Measurements from ENCODE around the gene CDYL. TPM values are rescaled to one million over a fixed set of nuclear protein-coding genes. Genes with fewer than 3 reads are reported as not detected.

Gene CDYL
- total RNA-seq, 1 donor from 2014 or later: 40.5 TPM

DNA sequence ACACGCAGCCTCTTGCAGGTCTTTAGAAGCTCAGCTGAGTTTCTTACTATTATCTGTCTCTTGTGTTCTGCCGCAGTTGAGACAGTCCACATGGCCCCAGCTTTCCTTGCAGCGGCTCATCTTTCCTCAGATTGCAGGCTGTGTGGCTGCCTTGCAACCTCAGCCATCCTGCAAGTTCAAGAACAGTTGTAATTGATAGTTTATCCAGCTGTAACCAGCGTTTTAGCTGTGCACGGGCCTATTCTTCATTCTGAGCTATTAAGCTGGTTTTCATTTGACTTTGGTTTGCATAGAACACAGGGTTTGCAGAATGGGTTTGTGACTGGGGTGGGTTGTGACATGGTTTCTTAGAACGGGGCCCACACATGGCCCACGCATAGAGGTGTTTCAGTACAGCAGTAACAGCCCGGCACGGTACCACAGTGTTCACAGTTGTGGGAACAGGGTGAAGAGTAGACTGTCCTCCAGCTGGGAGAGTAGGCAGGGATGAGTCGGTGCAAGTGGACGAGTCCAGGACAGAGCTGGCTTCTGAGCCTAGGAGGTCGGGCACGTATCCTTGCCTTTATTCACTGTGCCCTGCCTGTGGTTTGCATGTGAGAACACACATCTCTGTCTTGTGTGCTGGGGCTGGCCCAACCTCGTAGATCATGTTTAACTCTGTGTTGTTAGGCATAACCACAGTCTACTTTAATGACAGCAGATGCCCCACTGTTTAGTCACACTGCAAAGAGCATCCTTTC, 138.4 kb downstream of the CDYL start:
- intact Hi-C loops (cut with DNase I): no loop called here

DNA sequence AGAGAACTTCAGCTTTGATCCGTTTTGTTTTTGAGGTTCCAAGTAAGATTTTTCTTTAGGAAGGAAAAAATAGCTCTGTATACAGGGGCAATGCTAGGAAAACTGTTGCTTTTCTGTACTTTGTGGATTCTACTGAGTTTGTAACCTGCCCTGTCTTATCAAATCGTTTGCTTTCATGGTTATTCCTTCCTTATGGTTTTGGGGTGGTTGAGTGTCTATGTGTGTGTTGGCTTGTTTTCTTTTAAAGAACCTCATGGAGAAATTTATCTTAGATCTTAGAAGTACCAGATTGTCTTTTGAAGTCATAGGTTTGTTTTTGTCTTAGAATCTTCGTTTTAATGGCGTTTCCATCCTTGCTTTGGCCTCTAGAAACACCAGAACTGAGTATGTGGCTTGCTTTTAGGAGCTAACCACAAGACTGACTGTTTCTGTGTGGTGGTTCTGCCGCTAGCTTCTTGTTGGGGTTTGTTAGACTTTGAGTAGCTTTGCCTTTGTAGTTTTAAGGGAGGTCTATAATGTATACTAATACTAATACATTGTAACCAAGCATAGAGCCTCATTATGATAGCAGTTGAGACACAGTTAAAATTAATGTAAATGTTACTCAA, 140.9 kb downstream of the CDYL start:
- ATAC-seq: no peak
- Histone ChIP-seq H3K27me3 (ENCODE audit: low read depth) (no peaks in the 10 kb centered on the region), H3K4me1 (peaks cover 23% of the 10 kb centered on the region), H3K36me3 (no peaks in the 10 kb centered on the region), H3K27ac (no peak overlapping the region), H3K4me3 (no peak overlapping the region), H3K9me3 (no peaks in the 10 kb centered on the region)
- TF ChIP-seq, protein P1, sequence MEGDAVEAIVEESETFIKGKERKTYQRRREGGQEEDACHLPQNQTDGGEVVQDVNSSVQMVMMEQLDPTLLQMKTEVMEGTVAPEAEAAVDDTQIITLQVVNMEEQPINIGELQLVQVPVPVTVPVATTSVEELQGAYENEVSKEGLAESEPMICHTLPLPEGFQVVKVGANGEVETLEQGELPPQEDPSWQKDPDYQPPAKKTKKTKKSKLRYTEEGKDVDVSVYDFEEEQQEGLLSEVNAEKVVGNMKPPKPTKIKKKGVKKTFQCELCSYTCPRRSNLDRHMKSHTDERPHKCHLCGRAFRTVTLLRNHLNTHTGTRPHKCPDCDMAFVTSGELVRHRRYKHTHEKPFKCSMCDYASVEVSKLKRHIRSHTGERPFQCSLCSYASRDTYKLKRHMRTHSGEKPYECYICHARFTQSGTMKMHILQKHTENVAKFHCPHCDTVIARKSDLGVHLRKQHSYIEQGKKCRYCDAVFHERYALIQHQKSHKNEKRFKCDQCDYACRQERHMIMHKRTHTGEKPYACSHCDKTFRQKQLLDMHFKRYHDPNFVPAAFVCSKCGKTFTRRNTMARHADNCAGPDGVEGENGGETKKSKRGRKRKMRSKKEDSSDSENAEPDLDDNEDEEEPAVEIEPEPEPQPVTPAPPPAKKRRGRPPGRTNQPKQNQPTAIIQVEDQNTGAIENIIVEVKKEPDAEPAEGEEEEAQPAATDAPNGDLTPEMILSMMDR (IDR thresholded peaks at IDR 0.05): no peak
- no peak for DNase-seq
- intact Hi-C loops (cut with DNase I): no loop called here

More for the DNA sequence above, 138.4 kb downstream of the CDYL start:
- Histone ChIP-seq H3K4me1 (peaks cover 33% of the 10 kb centered on the region), H3K9me3 (no peaks in the 10 kb centered on the region), H3K36me3 (no peaks in the 10 kb centered on the region), H3K4me3 (no peak overlapping the region), H3K27ac (no peak overlapping the region), H3K27me3 (ENCODE audit: low read depth) (no peaks in the 10 kb centered on the region)
- no peak for ATAC-seq
- DNase-seq: no peak
- TF ChIP-seq, protein P1 (IDR thresholded peaks at IDR 0.05): no peak

DNA sequence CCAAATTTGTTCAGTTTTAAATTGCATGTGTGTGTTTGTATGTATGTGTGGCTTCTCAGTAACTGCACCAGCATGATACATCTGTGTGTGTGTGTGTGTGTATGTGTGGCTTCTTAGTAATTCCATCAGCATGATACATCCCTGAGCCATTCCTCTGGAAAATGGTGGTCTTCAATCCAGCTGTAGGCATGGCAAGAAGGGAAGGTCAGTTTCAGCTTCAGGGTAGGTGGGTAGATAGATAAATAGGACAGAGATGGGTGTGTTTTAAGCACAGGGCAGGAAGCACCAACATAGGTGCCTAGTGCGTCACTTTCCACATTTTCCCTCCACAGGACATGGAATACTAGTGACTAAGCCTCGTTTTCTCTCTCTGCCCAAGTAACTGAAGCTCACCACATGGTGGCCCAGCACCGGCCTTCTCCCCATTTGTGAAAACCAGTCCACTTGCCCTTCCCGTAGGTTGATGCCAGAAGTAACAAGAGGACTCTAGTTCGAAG, 144.8 kb downstream of the CDYL start:
- intact Hi-C loops (cut with DNase I): no loop called here
- H3K4me1 ChIP-seq: no peaks in the 10 kb centered on the region
- TF ChIP-seq, protein P1 (IDR thresholded peaks at IDR 0.05): no peak
- H3K36me3 ChIP-seq: no peaks in the 10 kb centered on the region
- no peaks in the 10 kb centered on the region for H3K9me3 ChIP-seq
- DNase-seq (no peak), ATAC-seq (no peak)
- H3K27me3 ChIP-seq (ENCODE audit: low read depth): no peaks in the 10 kb centered on the region
- no peak overlapping the region for H3K27ac ChIP-seq
- H3K4me3 ChIP-seq: no peak overlapping the region

DNA sequence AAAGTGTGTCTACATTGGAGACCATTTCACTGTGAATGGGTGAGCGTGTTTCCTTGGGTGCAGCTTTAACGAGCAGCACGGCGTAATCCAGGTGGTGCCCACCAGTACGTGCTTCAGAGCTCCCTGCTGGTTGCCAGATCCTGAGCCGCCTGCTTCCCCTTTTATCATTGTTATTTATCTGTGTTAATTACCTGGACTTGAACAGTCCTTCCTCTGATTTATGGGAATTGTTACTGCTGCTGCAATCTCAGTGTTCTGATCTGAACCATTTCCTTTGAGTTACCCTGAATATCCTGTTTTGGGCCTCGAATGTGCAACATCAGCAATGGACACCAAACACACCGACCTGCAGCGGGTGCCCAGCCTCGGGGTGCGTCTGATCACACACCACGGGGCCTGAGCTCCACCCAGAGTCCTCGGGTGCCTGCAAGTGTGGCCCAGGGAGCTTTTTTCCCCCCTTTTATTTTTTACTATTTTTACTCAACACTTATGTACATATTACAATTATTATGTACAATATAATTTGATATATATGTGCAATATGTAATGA, 146.4 kb downstream of the CDYL start:
- TF ChIP-seq, protein P1 (IDR thresholded peaks at IDR 0.05): no peak
- Histone ChIP-seq H3K36me3 (no peaks in the 10 kb centered on the region), H3K27ac (no peak overlapping the region), H3K9me3 (no peaks in the 10 kb centered on the region), H3K4me3 (no peak overlapping the region), H3K4me1 (no peaks in the 10 kb centered on the region), H3K27me3 (ENCODE audit: low read depth) (no peaks in the 10 kb centered on the region)
- ATAC-seq (no peak), DNase-seq (no peak)
- intact Hi-C loops (cut with DNase I): no loop called here

DNA sequence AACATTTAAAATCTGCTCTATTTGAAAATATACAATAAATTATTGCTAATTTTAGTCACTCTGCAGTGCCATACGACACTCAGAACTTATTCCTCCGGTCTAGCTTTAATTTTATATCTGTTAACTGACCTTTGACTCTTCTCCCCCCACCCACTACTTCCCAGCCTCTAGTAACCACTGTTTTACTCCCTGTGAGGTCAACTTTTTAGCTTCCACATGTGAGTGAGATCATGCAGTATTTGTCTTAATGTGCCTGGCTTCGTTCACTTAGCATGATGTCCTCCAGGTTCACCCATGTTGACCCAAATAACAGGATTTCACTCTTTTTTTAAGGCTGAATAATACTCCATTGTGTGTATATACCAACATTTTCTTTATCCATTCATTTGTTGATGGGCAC, 146.9 kb downstream of the CDYL start:
- intact Hi-C loops (cut with DNase I): no loop called here
- no peaks in the 10 kb centered on the region for H3K36me3 ChIP-seq
- no peak for DNase-seq
- no peaks in the 10 kb centered on the region for H3K27me3 ChIP-seq (ENCODE audit: low read depth)
- TF ChIP-seq, protein P1 (IDR thresholded peaks at IDR 0.05): no peak
- no peaks in the 10 kb centered on the region for H3K9me3 ChIP-seq
- H3K4me3 ChIP-seq: no peak overlapping the region
- no peaks in the 10 kb centered on the region for H3K4me1 ChIP-seq
- no peak overlapping the region for H3K27ac ChIP-seq
- no peak for ATAC-seq
